GM21825 (cell line): ENCODE data around the gene DTWD2.
A peak's percentile ranks its signal among the peaks of the same experiment; 100 is the strongest.
"Not testable (repeated sequence)": the region's sequence is repeated elsewhere in the genome, so short reads cannot be mapped to it uniquely, and the experiment has no call there.

Source experiments
- ATAC-seq: cut with Tn5 transposase; IDR thresholded peaks from one replicate; pipeline ENCODE4 v1.9.1; 2021; ENCODE audit warnings: mild to moderate bottlenecking, moderate library complexity; ENCODE audit not compliant: unreplicated experiment

DTWD2 gene

DNA sequence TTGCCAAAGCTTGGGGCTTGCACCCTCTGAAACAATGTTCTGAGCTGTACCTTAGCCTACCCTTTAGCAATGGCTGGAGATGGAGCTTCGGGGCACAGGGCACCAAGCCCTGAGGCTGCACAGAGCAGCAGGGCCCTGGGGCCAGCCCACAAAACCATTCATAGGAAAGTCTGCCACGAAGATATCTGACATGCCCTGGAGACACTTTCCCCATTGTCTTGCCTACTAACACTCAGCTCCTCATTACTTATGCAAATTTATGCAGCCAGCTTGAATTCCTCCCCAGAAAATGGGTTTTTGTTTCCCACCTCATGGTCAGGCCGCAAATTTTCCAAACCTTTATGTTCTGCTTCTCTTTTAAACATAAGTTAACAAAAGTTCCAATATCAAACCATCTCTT, 105.7 kb downstream of the DTWD2 start:
- no peak for ATAC-seq

DNA sequence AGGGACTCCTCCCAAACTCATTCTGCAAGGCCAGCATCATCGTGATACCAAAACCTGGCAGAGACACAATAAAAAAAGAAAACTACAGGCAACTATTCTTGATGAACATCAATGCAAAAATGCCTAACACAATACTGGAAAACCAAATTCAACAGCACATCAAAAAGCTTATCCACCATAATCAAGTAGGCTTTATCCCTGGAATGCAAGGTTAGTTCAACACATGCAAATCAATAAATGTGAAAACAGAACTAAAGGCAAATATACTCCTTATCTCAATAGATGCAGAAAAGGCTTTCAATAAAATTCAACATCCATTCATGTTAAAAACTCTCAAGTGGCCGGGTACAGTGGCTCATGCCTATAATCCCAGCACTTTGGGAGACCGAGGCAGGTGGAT, 111.5 kb downstream of the DTWD2 start:
- not testable (repeated sequence) for ATAC-seq

DNA sequence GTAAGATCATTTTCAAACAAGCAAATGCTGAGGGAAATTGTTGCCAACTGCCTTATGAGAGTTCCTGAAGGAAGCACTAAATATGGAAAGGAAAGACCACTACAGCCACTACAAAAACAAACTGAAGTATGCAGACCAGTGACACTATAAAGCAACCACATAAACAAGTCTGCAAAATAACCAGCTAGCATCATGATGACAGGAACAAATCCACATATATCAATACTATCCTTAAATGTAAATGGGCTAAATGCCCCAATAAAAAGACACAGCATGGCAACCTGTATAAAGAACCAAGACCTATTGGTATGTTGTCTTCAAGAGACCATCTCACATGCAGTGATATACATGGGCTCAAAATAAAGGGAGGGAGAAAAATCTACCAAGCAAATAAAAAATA, 113.2 kb downstream of the DTWD2 start:
- ATAC-seq, result no peak

DNA sequence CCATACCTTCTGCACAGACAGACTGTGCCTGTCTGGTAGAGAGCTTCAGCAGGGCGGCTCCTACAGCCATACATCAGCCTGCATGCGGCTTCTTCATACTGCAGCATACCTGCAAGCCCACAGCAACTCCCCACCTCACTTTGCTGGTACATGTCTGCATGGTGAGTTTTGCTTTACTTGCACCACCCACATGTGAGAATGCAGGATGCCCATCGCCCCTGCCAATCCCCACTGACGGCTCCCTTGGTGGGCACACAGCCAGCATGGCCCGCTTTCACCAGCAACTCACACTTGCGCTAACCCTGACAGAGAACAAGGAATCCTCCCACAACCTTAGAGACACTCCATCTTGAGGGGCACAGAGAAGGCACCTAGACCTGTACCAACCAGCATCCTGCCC, 114.9 kb downstream of the DTWD2 start:
- ATAC-seq, result no peak

DNA sequence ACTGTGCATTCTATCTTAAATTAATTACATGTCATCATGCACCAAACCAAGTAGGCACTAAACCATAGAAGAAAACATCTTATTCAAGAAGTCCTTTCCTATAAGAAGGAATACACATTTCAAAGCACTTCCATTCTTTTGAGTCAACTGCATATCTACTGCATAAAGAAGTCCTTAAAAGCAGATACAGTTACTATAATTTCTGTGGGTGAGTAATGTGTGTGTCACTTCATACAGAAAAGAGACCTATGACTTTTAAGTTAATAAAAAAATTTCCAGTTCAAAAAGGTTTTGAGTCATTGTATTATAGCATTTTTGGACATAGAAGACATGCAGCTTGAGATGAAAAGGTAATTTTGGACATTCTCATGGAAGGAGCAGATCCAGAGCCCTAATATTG, 125.0 kb downstream of the DTWD2 start:
- no peak for ATAC-seq

DNA sequence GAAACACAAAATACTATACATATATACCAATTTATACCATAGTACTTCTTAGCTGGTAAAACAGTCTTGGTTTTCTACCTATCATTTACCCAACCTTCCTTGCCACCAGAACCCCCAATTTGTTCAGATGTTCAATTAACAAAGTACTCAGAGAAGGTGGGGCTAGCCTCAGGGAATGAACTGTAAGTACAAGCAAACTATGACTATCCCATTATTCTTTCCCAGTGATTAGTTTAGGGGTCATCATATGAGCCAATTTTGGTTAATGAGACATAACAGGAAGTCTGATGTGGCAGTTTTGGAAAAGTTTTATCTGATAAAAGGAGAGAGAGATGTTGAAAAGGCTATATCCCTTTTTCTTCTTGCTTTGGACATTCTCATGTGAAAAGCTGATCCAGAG, 125.8 kb downstream of the DTWD2 start:
- ATAC-seq, result no peak

DNA sequence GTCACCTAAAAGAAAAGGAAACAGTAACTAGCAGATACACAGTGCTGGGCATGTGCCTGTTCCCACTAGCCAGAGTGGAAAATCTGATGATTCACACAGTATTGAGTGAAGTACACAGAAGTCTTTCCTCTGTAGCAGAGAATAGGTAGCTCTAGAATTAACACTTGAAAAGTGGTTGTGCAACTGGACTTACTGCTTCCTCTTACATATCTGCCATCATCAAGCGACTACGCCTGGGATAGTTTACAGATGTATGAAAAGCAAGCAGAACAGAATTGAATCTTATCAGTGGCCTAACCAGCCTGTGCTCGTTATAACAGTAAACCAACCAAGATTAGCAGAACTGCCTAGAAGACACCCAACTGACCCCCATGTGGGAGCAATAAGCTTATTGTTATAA, 130.6 kb downstream of the DTWD2 start:
- no peak for ATAC-seq

DNA sequence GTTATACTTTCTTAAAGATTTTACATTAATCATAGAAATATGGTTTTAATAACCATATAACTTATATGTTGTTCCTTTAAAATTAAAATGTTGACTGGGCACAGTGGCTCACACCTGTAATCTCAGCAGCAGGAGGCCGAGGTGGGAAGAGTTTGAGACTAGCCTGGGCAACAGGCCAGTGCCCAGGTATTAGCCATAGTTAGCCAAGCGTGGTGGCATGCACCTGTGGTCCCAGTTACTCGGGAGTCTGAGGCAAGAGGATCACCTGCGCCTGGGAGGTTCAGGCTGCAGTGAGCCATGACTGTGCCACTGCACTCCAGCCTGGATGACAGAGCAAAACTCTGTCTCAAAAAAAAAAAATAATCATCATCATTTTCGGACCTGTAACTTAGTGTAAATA, 133.5 kb downstream of the DTWD2 start:
- ATAC-seq, result no peak

DNA sequence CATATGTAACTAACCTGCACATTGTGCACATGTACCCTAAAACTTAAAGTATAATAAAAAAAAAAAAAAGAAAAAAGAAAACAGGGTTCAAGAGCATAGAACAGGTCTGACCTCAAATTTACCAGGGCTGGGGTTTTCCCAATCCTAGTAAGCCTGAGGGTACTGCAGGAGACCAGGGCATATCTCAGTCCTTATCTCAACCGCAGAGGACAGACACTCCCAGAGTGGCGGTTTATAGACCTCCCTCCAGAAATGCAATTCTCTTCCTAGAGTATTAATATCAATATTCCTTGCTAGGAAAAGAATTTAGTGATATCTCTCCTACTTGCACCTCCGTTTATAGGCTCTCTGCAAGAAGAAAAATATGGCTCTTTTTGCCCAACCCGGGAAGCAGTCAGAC, 136.6 kb downstream of the DTWD2 start:
- ATAC-seq, result not testable (repeated sequence)

DNA sequence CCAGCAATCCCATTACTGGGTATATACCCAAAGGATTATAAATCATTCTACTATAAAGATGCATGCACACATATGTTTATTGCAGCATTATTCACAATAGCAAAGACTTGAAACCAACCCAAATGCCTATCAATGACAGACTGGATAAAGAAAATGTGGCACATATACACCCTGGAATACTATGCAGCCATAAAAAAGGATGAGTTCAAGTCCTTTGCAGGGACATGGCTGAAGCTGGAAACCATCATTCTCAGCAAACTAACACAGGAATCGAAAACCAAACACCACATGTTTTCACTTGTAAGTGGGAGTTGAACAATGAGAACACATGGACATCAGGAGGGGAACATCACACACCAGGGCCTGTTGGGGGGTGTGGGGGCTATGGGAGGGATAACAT, 138.8 kb downstream of the DTWD2 start:
- ATAC-seq, result not testable (repeated sequence)

DNA sequence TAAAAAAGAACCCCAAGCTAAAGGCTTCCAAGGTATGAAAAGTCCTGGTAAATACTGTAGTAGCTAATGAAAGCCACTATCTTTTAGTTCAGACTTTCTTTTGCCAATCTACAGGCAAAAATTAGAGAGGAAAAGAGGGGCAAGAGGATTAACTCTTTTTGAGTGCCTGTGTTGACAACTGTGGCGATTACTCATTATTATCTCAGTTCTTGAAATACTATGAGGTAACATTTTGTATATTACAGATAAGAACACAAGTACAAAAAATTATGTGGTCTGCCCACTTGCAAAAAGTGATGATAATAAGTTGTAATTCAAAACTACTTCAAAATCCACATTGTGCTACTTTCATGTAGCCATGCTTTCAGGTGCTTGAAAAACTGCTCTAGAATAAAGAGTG, 144.0 kb downstream of the DTWD2 start:
- ATAC-seq, result no peak

DNA sequence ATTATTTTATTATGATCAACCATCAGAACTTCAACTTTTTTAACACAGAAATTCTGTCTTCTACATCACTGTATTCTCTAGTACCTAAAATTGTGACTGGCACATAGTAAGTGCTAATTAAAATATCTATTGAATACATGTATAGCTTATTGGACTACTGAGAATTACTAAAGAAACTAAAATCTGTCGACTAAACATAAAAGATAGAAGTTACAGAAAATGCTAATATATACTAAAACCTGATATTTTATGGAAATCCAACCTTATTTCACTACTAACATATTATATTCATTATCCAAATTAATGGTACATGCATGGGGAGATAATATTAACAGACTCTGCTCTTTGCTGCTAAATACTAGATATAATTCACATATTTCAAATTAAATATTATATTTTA, 153.6 kb downstream of the DTWD2 start:
- no peak for ATAC-seq

DNA sequence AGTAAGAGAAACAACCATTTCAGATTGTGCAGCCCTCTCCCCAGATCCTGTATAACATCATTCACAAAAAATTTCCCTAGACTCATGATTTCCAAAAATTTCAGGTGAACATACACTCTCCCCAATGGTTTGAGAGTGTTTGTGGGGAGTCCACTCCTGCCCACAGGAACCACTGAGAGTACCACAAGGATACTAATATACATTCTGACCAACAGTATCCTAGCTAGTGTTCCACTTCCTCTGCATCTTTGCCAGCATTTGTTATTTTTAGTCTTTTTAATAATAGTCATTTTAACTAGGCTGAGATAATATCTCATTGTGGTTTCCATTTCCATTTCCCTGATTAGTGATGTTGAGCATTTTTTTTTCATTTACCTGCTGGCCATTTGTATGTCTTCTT, 155.4 kb downstream of the DTWD2 start:
- ATAC-seq, result no peak

DNA sequence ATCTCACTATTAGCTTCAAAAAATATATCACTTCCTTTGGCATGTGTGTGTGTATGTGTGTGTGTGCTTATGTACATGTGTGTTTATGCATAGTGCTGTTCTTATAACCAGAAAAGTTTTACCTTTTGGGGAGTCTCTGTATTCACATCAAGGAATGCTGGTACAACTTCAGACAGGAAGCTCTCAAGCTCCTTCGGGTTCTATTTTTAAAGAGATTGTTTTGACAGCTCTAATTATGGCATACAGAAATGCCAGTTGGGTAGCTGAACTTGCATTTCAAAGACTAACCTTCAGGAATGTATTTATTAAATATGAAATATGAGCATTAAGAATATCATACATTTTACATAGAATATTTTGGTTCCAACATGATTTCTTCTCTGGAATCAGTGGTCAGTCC, 163.1 kb downstream of the DTWD2 start:
- no peak for ATAC-seq

DNA sequence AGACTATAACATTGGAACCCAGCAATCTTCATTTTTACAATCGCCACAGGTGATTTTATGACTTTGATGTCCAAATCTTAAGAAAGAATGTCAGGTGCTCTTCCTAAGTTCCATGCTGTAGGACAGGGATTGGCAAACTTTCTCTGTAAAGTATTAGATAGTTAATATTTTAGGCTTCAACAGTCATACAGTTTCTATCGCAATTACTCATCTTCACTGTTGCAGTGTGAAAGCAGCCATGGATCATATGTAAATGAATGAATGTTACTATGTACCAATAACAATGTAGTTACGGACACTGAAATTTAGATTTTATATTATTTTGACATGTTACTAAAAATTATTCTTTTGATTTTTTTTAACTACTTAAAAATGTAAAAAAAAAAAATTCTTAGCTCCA, 169.7 kb downstream of the DTWD2 start:
- ATAC-seq, result no peak

DNA sequence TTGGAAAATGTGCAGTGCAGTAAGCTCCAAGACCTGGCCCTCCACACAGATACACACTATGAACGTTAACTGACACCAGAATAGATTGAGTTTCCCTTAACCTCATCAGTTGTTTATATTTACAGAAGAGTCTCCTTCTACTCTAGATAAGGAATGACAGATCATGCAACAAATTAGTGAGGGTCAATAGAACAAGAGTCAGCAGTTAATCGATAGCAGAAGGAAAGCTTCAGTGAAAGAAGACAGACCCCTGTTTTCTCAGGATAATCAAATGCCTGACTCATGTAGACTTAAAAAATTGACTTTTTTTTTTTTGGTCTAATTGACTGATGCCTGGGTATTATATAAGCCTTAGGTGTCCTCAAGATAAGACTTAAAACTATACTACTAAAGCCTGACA, 179.9 kb downstream of the DTWD2 start:
- ATAC-seq, result no peak

DNA sequence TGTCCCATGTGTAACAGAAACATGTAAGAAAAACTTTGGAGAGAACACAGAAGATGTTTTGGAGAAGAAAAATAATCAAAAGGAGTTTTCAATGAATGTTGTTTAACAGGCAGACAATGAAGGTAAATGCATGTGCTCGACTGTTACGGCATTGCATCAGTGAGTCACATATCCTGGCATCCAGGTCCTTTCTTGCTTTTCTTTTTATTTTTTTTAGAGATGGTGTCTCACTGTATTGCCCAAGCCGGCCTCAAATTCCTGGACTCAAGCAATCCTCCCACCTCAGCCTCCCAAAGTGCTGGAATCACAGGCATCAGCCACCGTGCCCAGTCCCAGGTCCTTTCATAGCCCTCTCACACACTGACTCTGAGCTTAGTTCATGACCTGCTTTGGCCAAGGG, 181.8 kb downstream of the DTWD2 start:
- no peak for ATAC-seq

DNA sequence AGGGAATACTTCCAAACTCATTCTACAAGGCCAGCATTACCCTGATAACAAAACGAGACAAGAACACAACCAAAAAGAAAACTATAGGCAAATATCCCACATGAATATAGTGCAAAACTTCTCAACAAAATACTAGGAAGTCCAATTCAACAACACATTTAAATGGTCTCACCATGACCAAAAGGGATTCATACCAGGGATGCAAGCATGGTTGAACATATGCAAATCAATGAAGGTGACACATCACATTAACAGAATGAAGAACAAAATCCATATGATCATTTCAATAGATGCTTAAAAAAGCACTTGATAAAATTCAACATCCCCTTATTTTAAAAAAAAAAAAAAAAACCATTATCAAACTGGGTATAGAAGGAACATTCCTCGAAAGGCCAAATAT, 186.0 kb downstream of the DTWD2 start:
- no peak for ATAC-seq

DNA sequence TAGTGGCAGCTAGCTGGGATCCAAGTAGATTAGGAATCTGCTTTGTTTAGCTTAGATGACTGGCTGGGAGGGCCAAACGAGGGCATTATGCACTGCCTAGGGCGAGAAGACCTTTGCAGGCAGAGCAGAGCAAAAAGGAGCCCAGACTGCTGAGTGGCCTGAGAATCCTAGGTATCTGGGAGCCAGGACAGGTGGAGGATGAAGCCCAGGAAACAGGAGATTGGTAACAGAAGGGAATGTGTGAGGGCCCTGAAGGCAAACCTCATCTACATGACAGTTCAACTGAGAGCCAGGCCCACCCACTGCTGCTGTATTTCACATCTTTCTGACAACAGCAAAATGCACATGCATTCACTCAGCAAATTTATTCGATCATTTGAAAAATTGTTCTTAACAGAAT, 192.3 kb downstream of the DTWD2 start:
- no peak for ATAC-seq

DNA sequence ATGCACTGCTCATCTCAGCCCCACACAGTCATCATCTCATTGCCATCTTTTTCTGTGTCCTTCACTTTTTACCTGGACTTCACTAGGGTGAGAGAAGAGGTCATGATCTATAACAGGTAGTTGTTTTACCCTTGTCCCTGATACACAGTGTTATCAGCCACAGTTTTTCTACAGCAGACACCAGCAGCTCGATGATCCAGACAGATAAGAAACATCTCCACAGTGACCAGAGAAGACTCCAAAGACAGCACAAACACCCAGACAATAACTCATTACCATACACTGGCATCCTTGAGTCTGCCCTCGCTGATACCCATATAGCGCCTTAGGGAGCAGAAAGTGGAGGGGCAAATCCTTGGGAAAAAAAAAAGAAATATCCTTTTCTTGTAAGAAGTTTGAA, 194.1 kb downstream of the DTWD2 start:
- no peak for ATAC-seq

DNA sequence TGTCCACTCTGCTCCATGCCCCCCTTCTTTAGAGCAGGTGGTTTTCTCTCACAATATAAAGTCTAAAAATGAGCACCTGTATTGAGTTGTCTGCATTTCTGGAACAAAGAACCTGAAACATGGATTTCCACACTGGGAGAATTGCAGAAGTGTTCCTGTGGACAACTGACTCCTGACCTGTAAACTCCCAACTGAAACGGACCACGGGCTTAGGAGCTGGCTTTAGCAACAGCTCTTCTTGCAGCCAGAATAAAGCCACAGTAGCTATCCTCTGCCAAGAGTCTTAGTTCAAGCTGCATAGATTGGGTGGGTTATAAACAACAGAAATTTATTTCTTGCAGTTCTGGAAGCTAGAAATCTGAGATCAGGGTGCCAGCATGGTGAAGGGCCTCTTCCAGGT, 194.7 kb downstream of the DTWD2 start:
- ATAC-seq, result no peak

DNA sequence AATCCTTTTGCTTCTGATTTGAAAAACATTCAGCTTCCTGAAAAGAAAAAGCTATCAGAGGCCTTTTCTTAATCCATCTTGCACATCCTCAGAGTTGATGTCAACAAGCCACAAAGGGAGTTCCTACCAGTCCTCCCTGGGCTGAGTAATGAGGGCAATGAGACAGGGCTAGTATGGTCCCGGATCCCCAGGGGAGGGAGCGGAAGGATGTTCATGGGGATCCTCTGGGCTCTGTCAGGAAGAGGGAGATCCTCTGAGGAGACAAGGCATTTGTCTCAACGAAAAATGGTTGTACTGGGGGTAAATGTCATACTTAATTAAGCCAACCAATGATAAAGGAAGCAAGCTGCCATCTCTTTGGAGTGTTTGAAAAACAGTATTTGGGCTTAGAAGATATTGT, 195.3 kb downstream of the DTWD2 start:
- no peak for ATAC-seq

DNA sequence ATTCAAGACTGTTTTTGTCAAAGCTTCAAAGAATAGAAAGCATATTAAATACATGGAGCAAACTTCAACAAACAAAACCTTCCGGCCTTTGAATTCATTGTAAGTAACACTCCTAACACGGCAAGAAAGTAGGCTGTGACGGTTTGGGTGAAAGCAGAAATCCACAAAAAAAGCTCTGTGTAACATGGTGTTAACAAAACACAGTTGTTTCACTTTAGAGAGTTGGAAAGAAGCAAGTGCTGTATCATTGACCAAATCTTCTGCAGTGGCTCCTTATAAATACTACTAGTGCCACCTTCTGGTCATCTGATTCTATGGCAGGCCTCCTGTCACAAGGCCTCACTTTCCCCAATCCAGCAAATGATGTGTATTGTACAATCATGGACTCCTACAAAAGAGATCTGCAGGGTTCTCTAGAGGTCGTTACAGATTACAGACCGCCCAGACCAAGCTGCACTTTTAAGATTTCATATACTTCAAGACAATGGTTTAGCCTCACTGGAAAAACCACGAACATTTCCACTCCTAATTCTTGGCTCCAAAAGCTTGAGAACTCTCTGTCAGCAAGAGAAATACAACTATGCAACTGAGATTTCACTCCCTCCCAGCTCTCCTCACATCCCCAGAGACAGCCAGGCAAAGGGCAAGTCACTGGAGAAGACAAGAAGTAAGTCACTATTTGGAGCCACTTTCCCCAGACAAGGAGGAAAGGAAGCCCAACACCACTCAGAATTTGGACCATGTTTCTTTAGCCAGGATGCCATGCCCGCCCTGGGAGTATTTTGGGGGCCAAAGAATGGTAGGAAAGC, 196.2 kb downstream of the DTWD2 start:
- peak; percentile 98 for ATAC-seq
